GM19239 (cell line): Measurements from ENCODE around the gene CTDSPL2.
"Not testable (repeated sequence)": the region's sequence is repeated elsewhere in the genome, so short reads cannot be mapped to it uniquely, and the experiment has no call there.

ENCODE experiments used
- DNase-seq: peaks from one replicate; pipeline ENCODE4 v3.0.0; 2011; ENCODE audit warnings: low spot score; ENCODE audit not compliant: insufficient read length
- FAIRE-seq: peaks from 2 replicates; lab custom pipeline; 2011; peaks lifted over from hg19 to GRCh38; lab: Jason Lieb, UNC

CTDSPL2 gene

GRCh38 chr15:44426975-44427755 lies at the start of gene CTDSPL2:
TSS of gene CTDSPL2 (plus strand) at chr15:44427629. CDS start at chr15:44459015, 31,386 bp downstream.
- FAIRE-seq (peak; percentile 98), DNase-seq (peak; percentile 74)

DNA sequence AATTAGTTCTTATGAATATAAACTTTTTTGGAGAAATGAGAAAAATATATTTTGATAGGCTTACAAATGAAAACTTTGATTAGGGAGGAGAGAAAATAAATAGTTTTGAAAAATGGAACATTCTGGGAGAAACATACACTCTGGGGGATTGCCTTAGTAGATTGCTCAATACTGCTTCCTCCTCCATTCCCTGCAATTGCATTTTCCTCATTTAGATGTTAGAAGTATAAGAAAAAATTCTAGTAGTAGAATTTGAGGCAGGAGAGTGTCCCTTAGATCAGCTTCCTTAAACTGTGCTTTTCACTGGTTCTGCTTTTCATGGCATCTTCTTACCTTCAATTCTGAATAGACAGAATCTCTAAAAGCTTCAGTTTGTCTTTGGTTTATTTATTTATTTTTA lies 46.2 kb upstream of the CTDSPL2 start:
- DNase-seq: no peak
- no peak for FAIRE-seq

- FAIRE-seq (peak; percentile 87), DNase-seq (no peak)
Observed at GRCh38 chr15:44385344-44385942, 42.0 kb upstream of the CTDSPL2 start.

GRCh38 chr15:44394062-44394461 lies 33.4 kb upstream of the CTDSPL2 start:
- DNase-seq: no peak
- FAIRE-seq: no peak

DNA sequence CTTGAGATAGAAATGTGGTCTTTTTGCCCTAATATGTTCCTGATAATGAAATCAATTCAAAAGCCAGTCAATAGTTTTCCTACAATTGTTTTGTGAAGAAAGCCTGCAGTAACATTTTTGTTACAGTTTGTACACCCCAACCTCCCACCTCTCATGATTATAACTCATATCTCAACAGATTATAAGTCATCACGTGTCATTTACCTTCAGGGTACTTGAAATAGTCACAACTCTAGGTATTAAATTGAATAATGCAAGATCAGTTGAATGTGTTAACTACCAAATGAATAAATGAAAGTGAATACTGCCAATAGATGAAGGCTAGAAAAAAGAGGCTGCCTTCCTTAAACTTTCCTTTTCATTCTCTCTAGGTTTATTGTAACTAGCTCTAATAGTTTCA lies 32.9 kb upstream of the CTDSPL2 start:
- FAIRE-seq (no peak), DNase-seq (no peak)

DNA sequence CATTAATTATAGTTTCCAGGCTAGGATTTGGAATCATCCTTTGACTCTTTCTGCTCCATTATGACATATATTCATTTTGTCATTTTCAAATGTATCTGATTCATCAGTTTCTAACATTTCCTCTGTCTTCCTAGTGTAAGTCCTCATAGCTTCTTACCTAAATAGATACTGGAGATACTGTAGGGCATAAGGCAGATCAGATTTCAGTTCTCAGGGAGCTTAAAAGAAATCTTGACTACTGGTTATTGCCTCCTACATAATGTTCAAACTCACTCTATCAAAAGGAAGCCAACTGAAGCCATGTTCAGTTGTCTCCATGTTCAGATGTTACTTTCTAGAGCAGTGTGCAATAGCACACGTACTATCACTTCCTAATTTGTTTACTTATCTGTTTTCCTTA lies 29.6 kb upstream of the CTDSPL2 start:
- no peak for DNase-seq

GRCh38 chr15:44414001-44414400 lies 13.4 kb upstream of the CTDSPL2 start:
- DNase-seq (no peak), FAIRE-seq (peak; percentile 68)

More for the DNA sequence above, 29.6 kb upstream of the CTDSPL2 start:
- no peak for FAIRE-seq

- DNase-seq (no peak), FAIRE-seq (peak; percentile 79)
Observed at GRCh38 chr15:44427756-44428724, 611 bp downstream of the CTDSPL2 start.

DNA sequence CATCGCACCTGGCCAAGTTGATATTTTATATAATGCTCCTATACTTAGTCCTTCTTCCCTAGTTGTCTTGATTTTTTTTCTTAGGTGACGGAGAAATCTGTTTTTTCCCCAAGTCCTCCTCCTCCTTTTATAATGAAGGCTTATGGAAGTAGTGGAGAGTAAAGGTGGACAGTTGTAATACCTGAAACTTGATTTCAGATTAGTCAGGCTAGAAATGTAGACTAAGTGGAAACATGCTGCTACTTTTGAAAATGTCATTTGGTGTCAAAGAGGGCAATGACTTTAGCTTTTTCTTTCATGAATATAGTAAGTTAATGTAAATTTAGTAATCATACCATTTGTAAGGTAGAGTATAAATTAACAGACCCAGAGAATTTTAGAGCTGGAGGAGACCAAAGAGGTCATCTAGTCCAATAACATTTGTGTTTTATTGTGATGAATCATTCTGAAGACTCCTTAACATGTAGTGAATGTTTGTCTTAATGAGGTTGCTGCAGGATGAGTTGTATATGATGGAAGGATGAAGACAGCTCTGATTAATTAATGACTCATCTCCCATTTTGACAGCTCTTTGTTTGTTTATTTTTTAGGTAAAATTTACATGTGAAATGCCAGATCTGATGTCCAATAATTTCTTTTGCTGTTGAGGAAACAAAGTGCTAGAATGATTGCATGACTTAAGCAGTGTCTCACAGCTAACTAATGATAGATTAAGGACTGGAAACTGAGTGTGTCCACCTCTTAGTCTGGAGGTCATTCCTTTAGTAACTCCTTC lies 8.7 kb downstream of the CTDSPL2 start:
- FAIRE-seq: no peak
- DNase-seq: no peak

GRCh38 chr15:44438402-44438801 lies 11.0 kb downstream of the CTDSPL2 start:
- FAIRE-seq (no peak), DNase-seq (no peak)

- FAIRE-seq: no peak
- no peak for DNase-seq
Observed at GRCh38 chr15:44441095-44441501, 13.7 kb downstream of the CTDSPL2 start.

- DNase-seq (no peak), FAIRE-seq (no peak)
Observed at GRCh38 chr15:44443515-44443914, 16.1 kb downstream of the CTDSPL2 start.

DNA sequence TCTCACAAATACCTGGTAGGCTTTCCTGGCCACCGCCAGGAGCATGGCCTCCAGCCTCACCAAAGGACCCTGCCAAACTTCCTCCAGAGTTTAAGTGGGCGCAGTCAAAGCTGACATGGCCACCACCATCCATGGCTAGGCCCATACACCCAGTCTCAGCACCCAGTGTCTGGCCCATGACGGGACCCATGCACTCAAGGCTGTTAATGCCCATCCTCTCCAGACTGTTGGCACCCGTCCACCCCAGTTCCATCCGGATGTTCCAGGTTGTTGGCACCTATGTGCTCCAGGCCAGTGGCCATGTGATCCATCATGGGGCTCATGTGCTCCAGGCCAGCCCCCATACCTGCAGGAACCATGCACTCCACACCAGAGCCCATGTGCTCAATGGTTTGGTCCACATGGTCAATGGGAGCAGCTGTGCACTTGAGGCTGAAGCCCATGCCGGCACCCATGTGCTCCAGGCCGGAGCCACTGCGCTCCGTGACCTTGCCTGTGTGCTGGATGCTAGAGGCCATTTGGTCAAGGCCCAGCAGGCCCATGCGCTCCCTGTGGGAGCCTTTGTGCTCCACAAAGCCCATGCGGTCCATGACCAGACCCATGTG lies 20.4 kb downstream of the CTDSPL2 start:
- FAIRE-seq (no peak), DNase-seq (no peak)

- DNase-seq (no peak), FAIRE-seq (no peak)
Observed at GRCh38 chr15:44450172-44450571, 22.7 kb downstream of the CTDSPL2 start.

GRCh38 chr15:44453578-44454283 lies 26.3 kb downstream of the CTDSPL2 start:
- not testable (repeated sequence) for FAIRE-seq, DNase-seq

- DNase-seq (no peak), FAIRE-seq (no peak)
Observed at GRCh38 chr15:44458429-44458828, 31.0 kb downstream of the CTDSPL2 start.

GRCh38 chr15:44468709-44469385 lies 41.4 kb downstream of the CTDSPL2 start:
- DNase-seq (no peak), FAIRE-seq (no peak)

GRCh38 chr15:44471885-44472455 lies 44.5 kb downstream of the CTDSPL2 start:
- FAIRE-seq: no peak
- DNase-seq: no peak
